Measurements from ENCODE around the gene OTULIN. TPM values are rescaled to one million over a fixed set of nuclear protein-coding genes. Genes with fewer than 3 reads are reported as not detected.

OTULIN gene
- total and polyA plus RNA-seq, 2 of the 13 experiments (the other 11 are each of a cell fraction or from before 2014, with no cell fraction given) = 7.0 to 34.8 TPM

- TF ChIP-seq TFDP1 (CRISPR knock-in tag; IDR thresholded peaks at IDR 0.05; ENCODE audit: borderline replicate concordance) (peak; percentile 59; the same call in 1 of the 2 replicates), KLF13 (CRISPR knock-in tag; IDR thresholded peaks at IDR 0.05) (no peak), RELA (CRISPR knock-in tag; IDR thresholded peaks at IDR 0.05) (no peak), SSRP1 (CRISPR knock-in tag; IDR thresholded peaks at IDR 0.05) (no peak), MIER3 (CRISPR knock-in tag; IDR thresholded peaks at IDR 0.05; ENCODE audit: borderline replicate concordance) (0 out of 2 replicates have a peak, but pooled peaks have one; percentile 21), ZNF180 (CRISPR knock-in tag; IDR thresholded peaks at IDR 0.05; ENCODE audit: borderline replicate concordance, low read depth) (no peak), NFRKB (IDR thresholded peaks at IDR 0.05) (no peak), GLMP (CRISPR knock-in tag; IDR thresholded peaks at IDR 0.05; ENCODE audit: borderline replicate concordance) (no peak), ZNF670 (CRISPR knock-in tag; IDR thresholded peaks at IDR 0.05; ENCODE audit: borderline replicate concordance) (no peak), ZC3H4 (CRISPR knock-in tag; IDR thresholded peaks at IDR 0.05; ENCODE audit: borderline replicate concordance) (no peak), SOX13 (IDR thresholded peaks at IDR 0.05) (no peak), SOX13 (CRISPR knock-in tag; conservative IDR thresholded peaks at IDR 0.05 in 1 of 2, IDR thresholded peaks at IDR 0.05 in 1 of 2) (0 out of 4 replicates have a peak, but pooled peaks of 1 of the 2 experiments have one; percentile 23), ZNF629 (CRISPR knock-in tag; conservative IDR thresholded peaks at IDR 0.05) (peak; percentile 73), KAT7 (CRISPR knock-in tag; IDR thresholded peaks at IDR 0.05; ENCODE audit: borderline replicate concordance) (no peak), GRHL1 (CRISPR knock-in tag; conservative IDR thresholded peaks at IDR 0.05) (no peak), AKNA (CRISPR knock-in tag; IDR thresholded peaks at IDR 0.05; ENCODE audit: borderline replicate concordance) (no peak), FOSL2 (CRISPR knock-in tag; IDR thresholded peaks at IDR 0.05) (0 out of 2 replicates have a peak, but pooled peaks have one; percentile 31), HNF4A (CRISPR knock-in tag; IDR thresholded peaks at IDR 0.05) (peak; percentile 94), ZNF546 (CRISPR knock-in tag; conservative IDR thresholded peaks at IDR 0.05) (no peak), TERF1 (CRISPR knock-in tag; IDR thresholded peaks at IDR 0.05) (no peak)
Observed at GRCh38 chr5:14665101-14665822, 744 bp downstream of the OTULIN start (continued).

All from HepG2 (cell line).